KG1 (cell line): ENCODE data around the gene PDZD2.

Experiments
- DNase-seq: peaks from one replicate; lab custom pipeline; 2025; lab: John Stamatoyannopoulos, UW

The PDZD2 gene

GRCh38 chr5:31976169-31976568 lies 337.2 kb downstream of the PDZD2 start:
- DNase-seq: no peak

GRCh38 chr5:31981361-31981945 lies 342.5 kb downstream of the PDZD2 start:
- DNase-seq: no peak

GRCh38 chr5:31982027-31982426 lies 343.1 kb downstream of the PDZD2 start:
- DNase-seq: no peak

- no peak for DNase-seq
Observed at GRCh38 chr5:31982621-31983020, 343.7 kb downstream of the PDZD2 start.

GRCh38 chr5:31983851-31984250 lies 344.9 kb downstream of the PDZD2 start:
- DNase-seq: no peak

GRCh38 chr5:31984691-31985090 lies 345.8 kb downstream of the PDZD2 start:
- no peak for DNase-seq

GRCh38 chr5:31986101-31986500 lies 347.2 kb downstream of the PDZD2 start:
- no peak for DNase-seq

- no peak for DNase-seq
Observed at GRCh38 chr5:31987985-31988710, 349.2 kb downstream of the PDZD2 start.

- DNase-seq: no peak
Observed at GRCh38 chr5:31990081-31990650, 351.2 kb downstream of the PDZD2 start.

- DNase-seq: no peak
Observed at GRCh38 chr5:31990701-31991110, 351.8 kb downstream of the PDZD2 start.

GRCh38 chr5:31992377-31992776 lies 353.4 kb downstream of the PDZD2 start:
- DNase-seq: no peak

GRCh38 chr5:31993165-31993961 lies 354.4 kb downstream of the PDZD2 start:
- no peak for DNase-seq

- DNase-seq: no peak
Observed at GRCh38 chr5:31995006-31995405, 356.1 kb downstream of the PDZD2 start.

GRCh38 chr5:31995714-31996113 lies 356.8 kb downstream of the PDZD2 start:
- DNase-seq: no peak

GRCh38 chr5:31996909-31997308 lies 358.0 kb downstream of the PDZD2 start:
- DNase-seq: no peak

- no peak for DNase-seq
Observed at GRCh38 chr5:31999470-31999869, 360.5 kb downstream of the PDZD2 start.

GRCh38 chr5:32000731-32001130 lies 361.8 kb downstream of the PDZD2 start:
- DNase-seq: no peak

- no peak for DNase-seq
Observed at GRCh38 chr5:32001284-32001683, 362.4 kb downstream of the PDZD2 start.

- DNase-seq: no peak
Observed at GRCh38 chr5:32001707-32002106, 362.8 kb downstream of the PDZD2 start.

- no peak for DNase-seq
Observed at GRCh38 chr5:32002755-32003154, 363.8 kb downstream of the PDZD2 start.

GRCh38 chr5:32003981-32004380 lies 365.1 kb downstream of the PDZD2 start:
- DNase-seq: no peak

GRCh38 chr5:32004404-32004803 lies 365.5 kb downstream of the PDZD2 start:
- DNase-seq: no peak

- DNase-seq: no peak
Observed at GRCh38 chr5:32008746-32009145, 369.8 kb downstream of the PDZD2 start.
